ENCODE results near the gene OR2T29.
"Not testable (repeated sequence)": the region's sequence is repeated elsewhere in the genome, so short reads cannot be mapped to it uniquely, and the experiment has no call there.

OR2T29 gene

GRCh38 chr1:248562672-248563071, at the start of gene OR2T29:
OR2T29 (minus strand) TSS chr1:248562772; CDS start chr1:248559491, 3,281 bp downstream.
- not testable (repeated sequence) for DNase-seq

DNA sequence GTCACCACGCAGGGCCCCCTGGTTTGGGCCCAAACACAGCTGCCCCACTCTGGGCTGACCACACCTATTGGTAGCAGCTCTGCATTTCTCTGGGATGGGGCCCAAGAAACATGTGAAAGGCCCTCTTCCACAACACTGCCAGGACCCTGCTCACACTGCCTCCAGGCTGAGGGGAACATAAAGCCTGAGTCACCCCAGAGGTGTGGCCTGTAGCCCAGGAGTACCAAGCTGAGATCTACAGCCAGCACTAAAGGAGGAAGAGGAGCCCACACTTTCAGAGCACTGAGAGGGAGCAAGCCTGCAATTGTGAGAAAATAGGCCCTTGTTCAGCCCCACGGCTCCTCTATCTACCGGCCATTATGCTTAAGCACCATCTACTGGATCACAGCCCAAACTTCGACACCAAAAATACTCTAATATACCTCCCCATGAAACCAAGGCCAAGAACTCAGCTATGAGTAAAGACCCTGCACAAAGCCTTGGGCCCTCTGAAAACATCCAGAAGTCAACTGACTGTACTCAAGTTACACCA, 49.4 kb upstream of the OR2T29 start:
- DNase-seq, result no peak

DNA sequence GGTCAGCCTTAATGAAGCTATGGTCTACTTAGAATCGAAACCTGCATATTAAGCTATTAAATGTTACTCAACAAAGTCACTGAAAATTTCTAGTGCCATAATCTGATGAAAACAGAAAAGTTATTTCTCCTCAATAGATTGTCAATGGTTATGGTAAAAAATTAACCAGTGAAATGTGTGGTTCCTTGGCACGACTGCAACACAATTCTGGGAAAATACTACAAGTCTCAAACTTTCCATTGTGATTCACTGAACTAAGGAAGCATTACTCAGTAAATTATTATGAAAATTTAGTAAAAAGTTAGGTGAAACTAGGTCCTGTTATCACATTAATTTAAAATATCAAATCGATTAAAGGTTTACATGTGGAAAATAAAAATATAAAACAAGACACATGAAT, 47.7 kb upstream of the OR2T29 start:
- no peak for DNase-seq

DNA sequence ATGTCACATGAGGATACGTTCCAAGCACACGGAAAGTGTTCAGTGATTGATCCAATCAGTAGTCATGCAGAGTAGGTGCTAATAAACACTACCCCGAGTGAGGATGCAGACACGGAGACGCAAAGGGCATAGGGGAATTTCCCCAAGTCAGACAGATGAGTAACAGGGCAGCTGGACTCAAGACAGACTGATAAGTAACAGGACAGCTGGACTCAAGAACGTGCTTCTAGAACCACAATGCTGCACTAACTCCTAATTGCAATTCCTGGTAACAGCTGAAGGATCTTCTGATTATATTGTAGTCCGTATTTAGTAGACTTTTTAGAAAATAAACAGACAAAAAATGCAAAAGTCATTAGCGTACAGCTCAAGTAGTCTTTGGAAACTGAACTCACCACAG, 36.8 kb upstream of the OR2T29 start:
- DNase-seq, result no peak

- no peak for DNase-seq
These were observed 35.0 kb upstream of the OR2T29 start, which contains the start of gene OR2T10 for GRCh38 chr1:248597589-248597988. OR2T10 (minus strand) TSS chr1:248597700; CDS start chr1:248593768, 3,932 bp downstream.

GRCh38 chr1:248596615-248597014, 34.0 kb upstream of the OR2T29 start:
- DNase-seq, result no peak

- DNase-seq, result no peak
These were observed 30.7 kb upstream of the OR2T29 start for GRCh38 chr1:248593226-248593625.

- no peak for DNase-seq
These were observed 30.1 kb upstream of the OR2T29 start for GRCh38 chr1:248592655-248593054.

DNA sequence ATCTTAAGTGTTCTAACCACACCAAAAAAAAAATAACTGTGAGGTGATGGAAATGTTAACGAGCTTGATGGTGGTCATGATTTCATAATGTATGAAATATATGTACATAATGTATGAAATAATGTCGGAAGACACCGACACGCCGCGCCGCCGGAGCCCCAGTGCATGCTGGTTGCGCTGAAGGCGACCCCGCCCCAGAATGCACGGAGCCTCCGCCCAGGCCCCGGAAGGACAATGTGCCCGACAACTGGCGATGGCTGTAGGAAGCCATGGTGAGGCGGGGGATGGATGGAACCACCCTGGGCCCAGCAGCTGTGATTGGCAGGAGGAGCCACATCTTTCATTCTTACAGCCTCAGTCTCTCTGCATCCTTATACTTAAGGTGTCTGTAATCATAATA, 27.5 kb upstream of the OR2T29 start:
- no peak for DNase-seq

- no peak for DNase-seq
These were observed 26.8 kb upstream of the OR2T29 start for GRCh38 chr1:248589334-248589733.

GRCh38 chr1:248585266-248585665, 22.7 kb upstream of the OR2T29 start:
- no peak for DNase-seq

DNA sequence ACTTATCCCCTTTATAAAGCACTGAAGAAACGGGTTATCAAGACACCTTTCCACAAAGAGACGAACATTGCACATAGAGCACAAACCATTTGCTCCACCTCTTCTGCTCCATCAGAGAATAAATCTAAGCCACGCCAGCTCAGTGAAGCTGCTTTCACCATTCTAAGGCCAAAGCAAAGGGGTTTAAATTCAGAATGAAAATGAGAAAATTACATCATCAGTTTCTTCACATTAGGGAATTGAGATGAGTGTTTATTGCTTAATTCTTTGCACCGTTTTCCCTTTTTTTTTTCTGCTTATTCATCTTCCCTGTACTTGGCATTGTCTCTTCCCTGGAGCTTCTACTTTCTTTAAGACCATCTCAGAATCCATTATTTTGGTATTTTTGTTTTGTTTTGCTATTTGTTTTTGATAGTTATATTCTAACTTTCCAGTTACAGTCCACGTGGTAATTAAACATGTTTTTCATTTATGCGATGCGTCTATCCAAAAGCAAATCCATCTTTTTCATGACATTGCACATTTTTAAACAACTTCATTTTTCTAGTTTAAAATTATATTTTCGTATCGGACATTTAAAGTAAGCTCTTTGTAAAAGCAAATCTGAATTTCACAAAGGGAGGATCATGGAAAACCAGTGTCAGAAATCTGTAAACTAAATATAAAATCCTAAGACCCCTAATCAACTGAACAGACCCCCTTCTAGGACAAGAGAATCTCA, 13.8 kb upstream of the OR2T29 start:
- DNase-seq, result no peak

DNA sequence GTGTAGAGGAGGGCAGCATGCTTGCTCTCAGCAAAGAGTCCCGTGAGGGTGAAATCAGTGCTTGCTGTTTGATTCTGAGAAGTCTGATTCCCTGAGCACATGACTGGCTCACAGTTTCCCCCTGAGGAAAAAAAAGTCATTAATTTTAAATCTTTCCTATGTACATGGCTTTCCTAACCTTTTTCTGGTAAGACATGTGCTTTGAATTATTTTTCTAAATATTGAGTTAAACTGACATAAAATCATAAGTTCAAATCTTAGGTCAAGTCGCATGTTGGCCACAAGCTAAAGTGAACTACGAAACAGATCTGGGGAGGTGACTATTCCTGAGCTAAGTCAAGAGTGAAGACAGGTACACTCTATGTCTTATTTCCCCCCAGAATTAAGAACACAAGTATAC, 12.1 kb upstream of the OR2T29 start, which contains the start of gene OR2T34:
TSS of gene OR2T34 (minus strand) at position 101 of the 400 bp plus-strand sequence. CDS start at position 101, 0 bp downstream.
- not testable (repeated sequence) for DNase-seq

DNA sequence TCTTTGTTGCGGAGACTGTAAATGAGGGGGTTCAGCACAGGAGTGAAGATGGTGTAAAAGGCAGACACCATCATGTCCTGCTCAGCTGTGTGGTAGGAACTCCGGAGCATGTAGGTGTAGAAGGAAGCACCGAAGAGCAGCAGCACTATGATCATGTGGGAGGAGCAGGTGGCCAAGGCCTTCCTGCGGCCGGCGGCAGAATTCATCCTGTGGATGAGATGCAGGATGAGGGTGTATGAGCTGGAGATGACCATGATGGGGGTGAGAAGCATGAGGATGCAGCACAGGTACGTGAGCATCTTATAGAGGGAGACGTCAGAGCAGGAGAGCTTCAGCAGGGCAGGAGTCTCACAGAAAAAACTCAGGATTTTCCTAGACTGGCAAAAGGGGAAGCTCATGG, 11.3 kb upstream of the OR2T29 start:
- DNase-seq, result not testable (repeated sequence)

- not testable (repeated sequence) for DNase-seq
These were observed 9.5 kb upstream of the OR2T29 start for GRCh38 chr1:248572049-248572448.

- DNase-seq, result not testable (repeated sequence)
These were observed 8.2 kb upstream of the OR2T29 start for GRCh38 chr1:248570811-248571210.

DNA sequence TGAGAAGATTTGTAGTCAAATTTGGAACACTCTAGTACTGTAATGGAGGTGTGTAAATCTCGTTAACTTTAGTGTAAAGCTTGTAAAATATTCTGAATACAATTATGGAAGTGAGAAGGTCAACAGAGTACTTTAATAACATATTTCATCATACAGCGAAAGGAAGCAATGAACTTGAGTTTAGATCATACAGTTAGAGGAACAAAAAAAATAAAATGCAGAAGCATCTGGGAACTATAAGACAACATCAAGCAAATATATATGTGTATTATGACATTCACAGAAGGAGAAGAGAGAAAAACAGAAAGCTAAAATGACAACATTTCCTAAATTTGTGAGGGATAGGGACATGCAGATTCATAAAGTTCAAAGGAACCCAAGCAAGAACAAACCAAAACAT, 6.5 kb upstream of the OR2T29 start:
- DNase-seq, result not testable (repeated sequence)

DNA sequence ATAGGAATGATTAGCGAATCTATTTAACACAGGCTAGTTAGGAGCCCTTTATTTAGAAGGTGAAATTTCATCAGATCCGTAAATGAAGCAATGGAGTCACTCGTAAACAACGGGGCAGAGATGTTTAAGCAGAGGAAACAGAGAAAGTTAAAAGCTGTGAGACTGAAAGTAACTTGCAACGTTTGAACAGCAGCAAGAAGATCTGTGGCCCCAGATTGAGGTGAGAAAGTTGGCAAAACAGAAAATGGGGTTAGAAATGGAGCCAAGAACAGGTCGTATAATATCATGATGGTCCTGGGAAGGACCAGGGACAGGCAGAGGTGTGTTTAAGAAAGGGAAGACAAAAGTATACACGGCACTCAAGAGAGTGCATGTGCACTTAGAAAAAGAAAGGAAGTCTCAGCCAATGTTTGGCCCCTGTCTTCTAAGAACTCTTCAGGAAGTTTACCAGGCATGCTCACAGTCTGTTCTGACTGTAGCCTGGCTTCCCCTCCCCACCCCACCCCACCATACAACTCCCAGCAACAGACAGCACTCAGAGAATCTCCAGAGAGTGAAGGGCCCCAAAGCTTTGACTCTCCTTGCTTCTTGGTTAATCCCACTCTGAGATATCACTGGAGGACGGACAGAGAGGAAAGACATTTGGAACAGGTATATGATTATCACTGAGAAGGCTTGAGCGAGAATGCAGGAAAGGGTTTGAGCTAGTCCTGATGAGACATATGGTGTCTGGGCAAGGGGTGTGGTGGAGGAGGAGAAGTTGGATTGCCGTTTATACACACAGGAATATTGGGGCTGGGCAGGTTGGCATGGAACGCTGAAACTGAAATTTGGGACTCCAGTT, 3.2 kb upstream of the OR2T29 start:
- not testable (repeated sequence) for DNase-seq

DNA sequence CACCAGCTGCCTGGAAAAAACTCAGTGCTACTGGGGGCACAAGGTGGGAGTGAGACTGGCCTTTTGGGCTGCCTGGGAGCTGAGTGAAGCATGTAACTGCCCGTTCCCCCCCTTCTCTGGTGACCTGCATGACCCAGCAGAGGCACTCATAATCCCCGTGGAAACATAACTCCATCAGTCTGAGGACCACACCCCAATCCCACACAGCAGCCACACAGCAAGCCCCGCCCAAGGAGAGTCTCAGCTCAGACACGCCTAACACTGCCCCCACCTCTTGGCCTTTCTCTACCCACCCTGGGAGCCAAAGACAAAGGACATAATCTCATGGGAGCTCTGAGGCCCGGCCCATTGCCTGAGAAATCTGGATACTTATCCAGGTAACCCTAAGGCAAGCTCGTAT, 11.5 kb downstream of the OR2T29 start:
- not testable (repeated sequence) for DNase-seq

DNA sequence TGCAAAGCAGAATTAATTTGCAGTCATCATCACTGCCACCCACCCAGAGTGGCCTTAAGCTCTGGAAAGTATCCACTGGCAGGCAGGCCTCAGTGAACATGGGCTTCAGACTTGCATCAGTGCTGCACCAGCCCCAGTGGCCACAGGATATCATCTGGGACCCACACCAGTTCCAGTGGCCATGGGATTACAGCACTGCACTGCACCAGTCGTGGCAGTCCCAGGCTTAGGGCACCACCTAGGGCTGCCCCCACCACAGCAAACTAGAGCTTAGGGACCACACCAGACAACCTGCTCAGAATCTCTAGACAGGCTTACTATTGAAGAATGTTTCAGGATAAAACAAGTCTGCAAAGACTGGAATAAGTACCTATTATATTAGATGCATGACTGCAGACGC, 15.2 kb downstream of the OR2T29 start:
- DNase-seq, result not testable (repeated sequence)

GRCh38 chr1:248537449-248537848, 25.1 kb downstream of the OR2T29 start:
- not testable (repeated sequence) for DNase-seq

GRCh38 chr1:248521856-248522255, 40.7 kb downstream of the OR2T29 start:
- no peak for DNase-seq

GRCh38 chr1:248510217-248510616, 52.4 kb downstream of the OR2T29 start:
- not testable (repeated sequence) for DNase-seq

DNA sequence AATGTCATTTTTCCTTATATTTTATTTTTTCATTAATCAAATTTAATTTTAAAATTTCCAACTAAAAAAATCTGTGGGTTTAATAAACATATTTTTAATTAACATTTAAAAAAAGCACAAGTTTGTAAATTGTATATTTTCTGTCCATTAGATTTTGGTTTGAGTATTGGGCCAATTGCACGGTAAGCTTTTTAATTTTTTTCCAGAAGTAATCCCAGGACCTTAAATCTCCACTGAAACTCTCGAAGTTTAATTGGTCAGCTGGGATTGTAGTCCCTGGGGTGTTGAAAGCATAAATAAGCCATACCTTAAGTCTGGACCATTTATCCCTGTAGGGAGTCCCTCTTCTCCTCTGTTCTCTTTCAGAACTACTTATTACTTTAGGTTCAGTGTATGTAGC, 54.8 kb downstream of the OR2T29 start, which contains the start of gene OR2G6:
TSS of gene OR2G6 (plus strand) at position 301 of the 400 bp plus-strand sequence. CDS start 13,574 bp downstream, outside the sequence.
- DNase-seq, result not testable (repeated sequence)

Measured in SHP77 (cell line).